K562 (cell line): ENCODE results near the gene ARHGEF33. TPM values are rescaled to one million over a fixed set of nuclear protein-coding genes. Genes with fewer than 3 reads are reported as not detected.

ENCODE experiments used
- ADNP ChIP-seq: fragments of 200-800 bp; sonication (Bioruptor generic); IDR thresholded peaks from 2 replicates; pipeline ENCODE4 v1.6.1; 2016; ENCODE audit warnings: missing genetic modification characterization, missing compliant biosample characterization
- ETS2 ChIP-seq: IDR thresholded peaks from 2 replicates; pipeline ENCODE4 v1.6.1; 2016; ENCODE audit warnings: borderline replicate concordance, missing genetic modification characterization, mild to moderate bottlenecking, moderate library complexity, missing compliant biosample characterization; ENCODE audit not compliant: poor library complexity, severe bottlenecking
- ETV5 ChIP-seq: sonication (generic); formaldehyde crosslinking; IDR thresholded peaks from 2 replicates; pipeline ENCODE4 v1.4.0; 2020; ENCODE audit warnings: low read depth, mild to moderate bottlenecking, missing genetic modification reagents
- HCFC1 ChIP-seq: IDR thresholded peaks from 2 replicates; pipeline ENCODE4 v1.6.1; 2012; ENCODE audit warnings: low read depth, low read length, improper control_type of control experiment
- HDAC1 ChIP-seq, 2 experiments: fragments of 450-650 bp; IDR thresholded peaks; 2 replicates each; pipeline ENCODE4 v1.6.1; 2016 to 2017; ENCODE audit warnings: inconsistent platforms in 1 of 2, mild to moderate bottlenecking in 1 of 2, moderate library complexity in 1 of 2
- HMG20B ChIP-seq: fragments of 250-450 bp; sonication (Bioruptor Pico); IDR thresholded peaks from 2 replicates; pipeline ENCODE4 v1.5.0; 2021; ENCODE audit warnings: mild to moderate bottlenecking
- HNRNPLL ChIP-seq: fragments of 200-400 bp; formaldehyde crosslinking; IDR thresholded peaks from 2 replicates; pipeline ENCODE4 v1.6.1; 2017; ENCODE audit warnings: low read length, low read depth, mild to moderate bottlenecking; ENCODE audit not compliant: poor library complexity, severe bottlenecking
- IRF2 ChIP-seq: sonication (generic); formaldehyde crosslinking; IDR thresholded peaks from 2 replicates; pipeline ENCODE4 v1.8.1; 2022; ENCODE audit warnings: mild to moderate bottlenecking, missing genetic modification reagents
- KDM1A ChIP-seq, 2 experiments: fragments of 450-650 bp; IDR thresholded peaks; 2 replicates each; pipeline ENCODE4 v1.6.1; 2016; ENCODE audit warnings: mild to moderate bottlenecking in 2 of 2
- MAFK ChIP-seq: IDR thresholded peaks from 2 replicates; pipeline ENCODE4 v1.6.1; 2011; ENCODE audit warnings: low read length, improper control_type of control experiment
- MBD2 ChIP-seq: sonication (generic); IDR thresholded peaks from 2 replicates; pipeline ENCODE4 v1.6.1; 2016; ENCODE audit warnings: low read depth, borderline replicate concordance
- MCM3 ChIP-seq: fragments of 450-650 bp; IDR thresholded peaks from 2 replicates; pipeline ENCODE4 v1.6.1; 2016
- NEUROD1 ChIP-seq: fragments of 150-350 bp; IDR thresholded peaks from 2 replicates; pipeline ENCODE4 v1.6.1; 2014; ENCODE audit warnings: borderline replicate concordance, low read length, low read depth; ENCODE audit not compliant: partially characterized antibody
- NFATC3 ChIP-seq: fragments of 450-650 bp; IDR thresholded peaks from 2 replicates; pipeline ENCODE4 v1.6.1; 2017; ENCODE audit warnings: mild to moderate bottlenecking
- NR4A1 ChIP-seq, 2 experiments: fragments of 250-450 bp in 1 of 2; fragments of 450-650 bp in 1 of 2; sonication (Bioruptor Pico) in 1 of 2; IDR thresholded peaks; 2 replicates each; pipeline versions ENCODE4 v1.4.0 to v1.6.1; 2016 to 2020; ENCODE audit warnings: mild to moderate bottlenecking in 2 of 2, missing compliant biosample characterization in 1 of 2, missing genetic modification characterization in 1 of 2, moderate library complexity in 1 of 2
- RBBP5 ChIP-seq: fragments of 200-600 bp; sonication (generic); IDR thresholded peaks from 2 replicates; pipeline ENCODE4 v1.6.1; 2012; ENCODE audit warnings: borderline replicate concordance, mild to moderate bottlenecking, low read length, control low read depth, inconsistent platforms; ENCODE audit not compliant: insufficient read depth, poor library complexity, severe bottlenecking
- RCOR1 ChIP-seq, 2 experiments: IDR thresholded peaks; 2 replicates each; pipeline ENCODE4 v1.6.1; 2012; ENCODE audit warnings: low read depth in 2 of 2, low read length in 2 of 2, borderline replicate concordance in 1 of 2, improper control_type of control experiment in 1 of 2
- SIX5 ChIP-seq, 2 experiments: IDR thresholded peaks; 2 replicates each; pipeline ENCODE4 v1.6.1; 2011; ENCODE audit warnings: low read length in 2 of 2, borderline replicate concordance in 1 of 2, low read depth in 1 of 2, mild to moderate bottlenecking in 1 of 2, moderate library complexity in 1 of 2; ENCODE audit not compliant: insufficient read depth in 1 of 2
- SREBF1 ChIP-seq: fragments of 150-350 bp; IDR thresholded peaks from 2 replicates; pipeline ENCODE4 v1.6.1; 2014; ENCODE audit warnings: antibody characterized with exemption, low read depth, low read length, borderline replicate concordance
- SUPT5H ChIP-seq: fragments of 450-650 bp; IDR thresholded peaks from 2 replicates; pipeline ENCODE4 v1.6.1; 2016
- TEAD2 ChIP-seq: fragments of 450-650 bp; IDR thresholded peaks from 2 replicates; pipeline ENCODE4 v1.6.1; 2016; ENCODE audit warnings: missing genetic modification characterization, control low read depth, missing compliant biosample characterization
- ZBTB7A ChIP-seq: IDR thresholded peaks from 2 replicates; pipeline ENCODE4 v1.6.1; 2011; ENCODE audit warnings: low read depth, mild to moderate bottlenecking, low read length, moderate library complexity, borderline replicate concordance; ENCODE audit not compliant: control insufficient read depth
- polyA plus RNA-seq, 8 experiments: library from polyadenylated mRNA; depleted of rRNA in 4 of 8; stranded (reverse) in 5 of 8; unstranded in 3 of 8; fragments of >200 nt; fragmentation: Nextera tagmentation in 2 of 8; fragmentation: Illumina TruSeq in 1 of 8; extraction: Ambion mirVana in 2 of 8; extraction: Trizol in 1 of 8; gene quantifications; 2 replicates each; pipeline versions ENCODE4 v1.2.1 to v1.2.3, GENCODE V29; 2011 to 2014; ENCODE audit warnings: inconsistent platforms in 1 of 8, missing spikeins in 1 of 8
- total RNA-seq, 7 experiments: library from RNA; depleted of rRNA in 6 of 7; stranded (reverse); fragments of >200 nt in 6 of 7; fragmentation: Illumina TruSeq in 2 of 7; extraction: Trizol in 2 of 7; gene quantifications; 2 replicates each; pipeline versions ENCODE4 v1.2.1 to v1.2.3, GENCODE V29; 2011 to 2021; ENCODE audit warnings: low replicate concordance in 1 of 7
- TF ChIP-seq, protein P1 (sequence below): fragments of 250-450 bp; sonication (Bioruptor Pico); IDR thresholded peaks from 2 replicates; pipeline ENCODE4 v1.8.0; 2021; ENCODE audit warnings: moderate library complexity, mild to moderate bottlenecking, inconsistent platforms
- TF ChIP-seq, protein P2 (sequence below): fragments of 450-650 bp; IDR thresholded peaks from 2 replicates; pipeline ENCODE4 v1.6.1; 2014; ENCODE audit warnings: low read depth, mild to moderate bottlenecking, moderate library complexity, borderline replicate concordance
- TF ChIP-seq, protein P3 (sequence below): fragments of 200-800 bp; sonication (Bioruptor generic); IDR thresholded peaks from 2 replicates; pipeline ENCODE4 v1.6.1; 2017; ENCODE audit warnings: missing genetic modification characterization, missing compliant biosample characterization

The ARHGEF33 gene
- total and polyA plus RNA-seq, 9 of the 15 experiments (the other 6 are each of a cell fraction or from before 2014, with no cell fraction given): 0.01 to 0.08 (median 0.03) TPM; not detected in 5

DNA sequence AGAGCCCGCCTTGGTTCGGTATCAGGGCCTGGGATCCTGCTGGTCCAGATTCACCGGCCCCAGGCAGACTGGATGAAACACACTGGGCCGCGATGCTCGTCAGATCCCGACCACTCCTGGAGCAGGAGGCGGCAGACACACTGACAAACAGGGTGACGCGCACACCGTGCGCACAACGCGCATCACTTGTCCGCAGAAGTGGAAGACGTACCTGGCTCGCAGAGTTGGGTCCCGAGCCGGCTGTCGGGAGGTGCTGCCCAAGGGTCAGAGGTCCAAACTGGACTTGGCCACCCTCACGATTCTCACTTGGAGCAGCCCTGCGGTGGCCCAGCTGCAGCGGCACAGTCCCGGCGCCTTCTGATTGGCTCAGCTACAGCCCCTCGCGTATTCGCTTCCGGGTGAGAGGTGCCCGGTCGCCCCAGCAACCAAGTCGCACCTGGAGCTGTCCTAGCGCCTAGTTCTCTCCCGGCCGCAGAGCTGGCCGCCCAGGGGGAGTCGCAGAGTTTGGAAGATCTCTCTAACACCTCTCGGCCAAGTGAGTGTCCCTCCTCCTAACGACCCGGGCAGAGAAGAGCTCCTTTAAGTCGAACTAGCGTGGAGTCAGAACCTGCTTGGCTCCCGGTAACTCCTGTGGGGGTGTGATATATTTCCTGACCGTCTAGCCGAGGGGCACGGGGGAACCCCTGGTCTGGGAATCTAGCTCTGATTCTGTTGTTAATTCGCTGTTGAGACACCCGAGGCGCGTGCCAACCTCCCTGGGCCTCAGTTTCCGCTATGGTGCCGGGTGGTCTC, 13.9 kb upstream of the ARHGEF33 start, which contains the start of the genes DHX57 and MORN2 (continued):
- no peak for TF ChIP-seq MAFK
- TF ChIP-seq NFATC3: no peak
- no peak for TF ChIP-seq TEAD2 (tag)
- TF ChIP-seq ZBTB7A: 0 out of 2 replicates have a peak, but pooled peaks have one; percentile 23
- peak; percentile 56; the same call in 1 of the 2 replicates for TF ChIP-seq SREBF1
- no peak for TF ChIP-seq IRF2
- TF ChIP-seq KDM1A (IDR thresholded peaks at IDR 0.05): peak; percentile 20 to 38; a peak in 2 of 4 replicates
- TF ChIP-seq, protein P1, sequence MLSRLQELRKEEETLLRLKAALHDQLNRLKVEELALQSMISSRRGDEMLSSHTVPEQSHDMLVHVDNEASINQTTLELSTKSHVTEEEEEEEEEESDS: no peak
- TF ChIP-seq HCFC1: peak; percentile 74
- no peak for TF ChIP-seq ADNP (tag)
- TF ChIP-seq NR4A1 (CRISPR knock-in tag; IDR thresholded peaks at IDR 0.05): no peak
- no peak for TF ChIP-seq NR4A1 (tag; IDR thresholded peaks at IDR 0.05)
- peak in 1 of 2 experiments; percentile 84; a peak in 2 of 4 replicates for TF ChIP-seq HDAC1 (IDR thresholded peaks at IDR 0.05)
- peak; percentile 67; the same call in 1 of the 2 replicates for TF ChIP-seq MBD2
- TF ChIP-seq, protein P2, sequence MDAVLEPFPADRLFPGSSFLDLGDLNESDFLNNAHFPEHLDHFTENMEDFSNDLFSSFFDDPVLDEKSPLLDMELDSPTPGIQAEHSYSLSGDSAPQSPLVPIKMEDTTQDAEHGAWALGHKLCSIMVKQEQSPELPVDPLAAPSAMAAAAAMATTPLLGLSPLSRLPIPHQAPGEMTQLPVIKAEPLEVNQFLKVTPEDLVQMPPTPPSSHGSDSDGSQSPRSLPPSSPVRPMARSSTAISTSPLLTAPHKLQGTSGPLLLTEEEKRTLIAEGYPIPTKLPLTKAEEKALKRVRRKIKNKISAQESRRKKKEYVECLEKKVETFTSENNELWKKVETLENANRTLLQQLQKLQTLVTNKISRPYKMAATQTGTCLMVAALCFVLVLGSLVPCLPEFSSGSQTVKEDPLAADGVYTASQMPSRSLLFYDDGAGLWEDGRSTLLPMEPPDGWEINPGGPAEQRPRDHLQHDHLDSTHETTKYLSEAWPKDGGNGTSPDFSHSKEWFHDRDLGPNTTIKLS: peak; percentile 9; the same call in 1 of the 2 replicates
- TF ChIP-seq, protein P3, sequence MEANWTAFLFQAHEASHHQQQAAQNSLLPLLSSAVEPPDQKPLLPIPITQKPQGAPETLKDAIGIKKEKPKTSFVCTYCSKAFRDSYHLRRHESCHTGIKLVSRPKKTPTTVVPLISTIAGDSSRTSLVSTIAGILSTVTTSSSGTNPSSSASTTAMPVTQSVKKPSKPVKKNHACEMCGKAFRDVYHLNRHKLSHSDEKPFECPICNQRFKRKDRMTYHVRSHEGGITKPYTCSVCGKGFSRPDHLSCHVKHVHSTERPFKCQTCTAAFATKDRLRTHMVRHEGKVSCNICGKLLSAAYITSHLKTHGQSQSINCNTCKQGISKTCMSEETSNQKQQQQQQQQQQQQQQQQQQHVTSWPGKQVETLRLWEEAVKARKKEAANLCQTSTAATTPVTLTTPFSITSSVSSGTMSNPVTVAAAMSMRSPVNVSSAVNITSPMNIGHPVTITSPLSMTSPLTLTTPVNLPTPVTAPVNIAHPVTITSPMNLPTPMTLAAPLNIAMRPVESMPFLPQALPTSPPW (CRISPR knock-in tag): peak; percentile 41
- TF ChIP-seq MCM3: no peak
- peak; percentile 79 for TF ChIP-seq HNRNPLL
- peak; percentile 76 for TF ChIP-seq SUPT5H
- no peak for TF ChIP-seq HMG20B (CRISPR knock-in tag)
- TF ChIP-seq ETV5 (CRISPR knock-in tag): no peak
- 0 out of 4 replicates have a peak, but pooled peaks of 1 of the 2 experiments have one; percentile 10 for TF ChIP-seq SIX5 (IDR thresholded peaks at IDR 0.05; ENCODE audit: borderline replicate concordance in 1 of 2, insufficient read depth in 1 of 2, low read depth in 1 of 2, low read length in 2 of 2)
- no peak for TF ChIP-seq ETS2 (tag)
- TF ChIP-seq RCOR1 (IDR thresholded peaks at IDR 0.05; ENCODE audit: borderline replicate concordance in 1 of 2, low read depth in 2 of 2, low read length in 2 of 2): no peak; a peak in 1 of 4 replicates
- peak; percentile 43 for TF ChIP-seq NEUROD1
- TF ChIP-seq RBBP5: peak; percentile 99
